K562 (cell line): ENCODE results near the gene HCCS. TPM values are rescaled to one million over a fixed set of nuclear protein-coding genes. Genes with fewer than 3 reads are reported as not detected.

Source experiments
- CBX5 ChIP-seq: IDR thresholded peaks from 2 replicates; pipeline ENCODE4 v1.6.1; 2014; ENCODE audit warnings: low read depth, borderline replicate concordance
- CEBPB ChIP-seq: fragments of 450-650 bp; IDR thresholded peaks from 2 replicates; pipeline ENCODE4 v1.6.1; 2016; ENCODE audit warnings: missing genetic modification characterization, missing compliant biosample characterization
- CTCF ChIP-seq, 3 experiments: IDR thresholded peaks in 2 of 3; conservative IDR thresholded peaks in 1 of 3; 2 replicates each; pipeline ENCODE4 v1.5.1; 2011 to 2012; ENCODE audit warnings: low read length in 3 of 3, mild to moderate bottlenecking in 3 of 3, control low read depth in 2 of 3, improper control_type of control experiment in 1 of 3, inconsistent platforms in 1 of 3, low read depth in 1 of 3, mixed read lengths in 1 of 3, moderate library complexity in 1 of 3; ENCODE audit not compliant: insufficient read depth in 2 of 3
- CTCFL ChIP-seq: IDR thresholded peaks from 2 replicates; pipeline ENCODE4 v1.6.1; 2011; ENCODE audit warnings: borderline replicate concordance, low read depth, mild to moderate bottlenecking, moderate library complexity, low read length; ENCODE audit not compliant: insufficient read depth, poor library complexity, severe bottlenecking
- GMEB1 ChIP-seq: fragments of 250-450 bp; sonication (Bioruptor Pico); IDR thresholded peaks from 2 replicates; pipeline ENCODE4 v1.4.0; 2020; ENCODE audit warnings: mild to moderate bottlenecking
- HSF4 ChIP-seq: fragments of 250-450 bp; sonication (Bioruptor Pico); IDR thresholded peaks from 2 replicates; pipeline ENCODE4 v2.1.2; 2022; ENCODE audit warnings: mild to moderate bottlenecking, moderate library complexity, borderline replicate concordance
- RBM25 ChIP-seq: fragments of 200-400 bp; formaldehyde crosslinking; IDR thresholded peaks from 2 replicates; pipeline ENCODE4 v1.6.1; 2018; ENCODE audit warnings: low read length, low read depth, moderate library complexity; ENCODE audit not compliant: severe bottlenecking
- ZBTB40 ChIP-seq, 2 experiments: fragments of 450-650 bp in 1 of 2; sonication (generic) in 1 of 2; formaldehyde crosslinking in 1 of 2; IDR thresholded peaks; 2 replicates each; pipeline versions ENCODE4 v1.7.1 to v1.9.0; 2016 to 2022; ENCODE audit warnings: inconsistent platforms in 1 of 2, mild to moderate bottlenecking in 1 of 2, missing genetic modification reagents in 1 of 2
- ZNF408 ChIP-seq: fragments of 250-450 bp; sonication (Bioruptor Pico); IDR thresholded peaks from 2 replicates; pipeline ENCODE4 v1.4.0; 2020; ENCODE audit warnings: low read depth, mild to moderate bottlenecking, moderate library complexity
- ZNF785 ChIP-seq: fragments of 250-450 bp; sonication (Bioruptor Pico); IDR thresholded peaks from 2 replicates; pipeline ENCODE4 v1.4.0; 2020; ENCODE audit warnings: mild to moderate bottlenecking
- ZZZ3 ChIP-seq: fragments of 450-650 bp; IDR thresholded peaks from 2 replicates; pipeline ENCODE4 v1.6.1; 2016; ENCODE audit warnings: antibody characterized with exemption, mild to moderate bottlenecking, moderate library complexity
- polyA plus RNA-seq, 8 experiments: library from polyadenylated mRNA; depleted of rRNA in 4 of 8; stranded (reverse) in 5 of 8; unstranded in 3 of 8; fragments of >200 nt; fragmentation: Nextera tagmentation in 2 of 8; fragmentation: Illumina TruSeq in 1 of 8; extraction: Ambion mirVana in 2 of 8; extraction: Trizol in 1 of 8; gene quantifications; 2 replicates each; pipeline versions ENCODE4 v1.2.1 to v1.2.3, GENCODE V29; 2011 to 2014; ENCODE audit warnings: inconsistent platforms in 1 of 8, missing spikeins in 1 of 8
- total RNA-seq, 7 experiments: library from RNA; depleted of rRNA in 6 of 7; stranded (reverse); fragments of >200 nt in 6 of 7; fragmentation: Illumina TruSeq in 2 of 7; extraction: Trizol in 2 of 7; gene quantifications; 2 replicates each; pipeline versions ENCODE4 v1.2.1 to v1.2.3, GENCODE V29; 2011 to 2021; ENCODE audit warnings: low replicate concordance in 1 of 7

Gene HCCS
- total and polyA plus RNA-seq, 9 of the 15 experiments (the other 6 are each of a cell fraction or from before 2014, with no cell fraction given), result 22.9 to 81.5 (median 66.9) TPM

- TF ChIP-seq ZBTB40 (IDR thresholded peaks at IDR 0.05), result peak; percentile 93
- TF ChIP-seq ZBTB40 (CRISPR knock-in tag; IDR thresholded peaks at IDR 0.05), result no peak
- peak in 2 of 3 experiments; percentile 17 to 21; a peak in 2 of 6 replicates for TF ChIP-seq CTCF (IDR thresholded peaks at IDR 0.05 in 2 of 3, conservative IDR thresholded peaks at IDR 0.05 in 1 of 3; ENCODE audit: insufficient read depth in 2 of 3, low read depth in 1 of 3, low read length in 3 of 3)
- no peak for TF ChIP-seq CTCFL
- TF ChIP-seq ZZZ3, result no peak
- no peak for TF ChIP-seq CBX5
- TF ChIP-seq GMEB1 (CRISPR knock-in tag), result peak; percentile 84
- no peak for TF ChIP-seq HSF4
- TF ChIP-seq CEBPB (tag), result no peak
- no peak for TF ChIP-seq ZNF408 (CRISPR knock-in tag)
- TF ChIP-seq RBM25, result no peak
- TF ChIP-seq ZNF785 (CRISPR knock-in tag), result no peak
Measured at GRCh38 chrX:11111037-11111851, at the start of gene HCCS (continued).
